GM19240 (cell line): ENCODE data around the gene HSPB7.
"Not testable (repeated sequence)": the region's sequence is repeated elsewhere in the genome, so short reads cannot be mapped to it uniquely, and the experiment has no call there.

Source experiments
- DNase-seq: peaks from one replicate; pipeline ENCODE4 v3.0.0; 2011; ENCODE audit warnings: low spot score; ENCODE audit not compliant: insufficient read length

The HSPB7 gene

GRCh38 chr1:16023050-16023653 is 5.3 kb upstream of the HSPB7 start:
- no peak for DNase-seq

GRCh38 chr1:16022393-16022792 is 4.5 kb upstream of the HSPB7 start:
- DNase-seq = no peak

GRCh38 chr1:16021681-16022080 is 3.8 kb upstream of the HSPB7 start, which contains the start of gene CLCNKA:
CLCNKA (plus strand) TSS chr1:16022036; CDS start chr1:16022620, 584 bp downstream.
- no peak for DNase-seq

- DNase-seq = not testable (repeated sequence)
Measured at GRCh38 chr1:16020878-16021277, 3.0 kb upstream of the HSPB7 start.

- no peak for DNase-seq
Measured at GRCh38 chr1:16020325-16020724, 2.5 kb upstream of the HSPB7 start.

GRCh38 chr1:16019644-16020277 is 1.9 kb upstream of the HSPB7 start:
- no peak for DNase-seq

GRCh38 chr1:16018749-16019643 is 1.2 kb upstream of the HSPB7 start:
- no peak for DNase-seq

- no peak for DNase-seq
Measured at GRCh38 chr1:16018308-16018707, 465 bp upstream of the HSPB7 start.

GRCh38 chr1:16017076-16017460 is 775 bp downstream of the HSPB7 start:
- no peak for DNase-seq

- DNase-seq = no peak
Measured at GRCh38 chr1:16015960-16016901, 1.6 kb downstream of the HSPB7 start.

- DNase-seq = no peak
Measured at GRCh38 chr1:16015491-16015890, 2.4 kb downstream of the HSPB7 start.

GRCh38 chr1:16014509-16015482 is 3.0 kb downstream of the HSPB7 start:
- DNase-seq = no peak

- DNase-seq = no peak
Measured at GRCh38 chr1:16013908-16014258, 4.0 kb downstream of the HSPB7 start.

- DNase-seq = no peak
Measured at GRCh38 chr1:16013220-16013907, 4.5 kb downstream of the HSPB7 start.

- no peak for DNase-seq
Measured at GRCh38 chr1:16012590-16013219, 5.1 kb downstream of the HSPB7 start.

- DNase-seq = no peak
Measured at GRCh38 chr1:16011936-16012589, 5.8 kb downstream of the HSPB7 start.

GRCh38 chr1:16010837-16011236 is 7.0 kb downstream of the HSPB7 start:
- no peak for DNase-seq

- no peak for DNase-seq
Measured at GRCh38 chr1:16009678-16010077, 8.2 kb downstream of the HSPB7 start.
